Activated T-cell treated with anti-CD3 and anti-CD28 coated beads, Interleukin-2, amount 50 U/mL, for 24 hours (primary cell): Measurements from ENCODE around the gene CLIC5.
A peak's percentile ranks its signal among the peaks of the same experiment; 100 is the strongest.

Experiments
- DNase-seq: peaks from one replicate; pipeline ENCODE4 v3.0.0-alpha.2; 2020
- H3K27ac Mint-ChIP-seq: 2 replicates; pipeline ENCODE4 v1.8.0; 2020; ENCODE audit warnings: mild to moderate bottlenecking, mixed read lengths
- H3K27me3 Mint-ChIP-seq: 2 replicates; pipeline ENCODE4 v1.8.0; 2020; ENCODE audit warnings: mixed read lengths
- H3K36me3 Mint-ChIP-seq: 2 replicates; pipeline ENCODE4 v1.8.0; 2020; ENCODE audit warnings: low read depth, mixed read lengths
- H3K4me1 Mint-ChIP-seq: 2 replicates; pipeline ENCODE4 v1.8.0; 2020; ENCODE audit warnings: low read depth, mixed read lengths
- H3K4me3 Mint-ChIP-seq: 2 replicates; pipeline ENCODE4 v1.8.0; 2020; ENCODE audit warnings: mild to moderate bottlenecking, moderate library complexity, mixed read lengths
- H3K9me3 Mint-ChIP-seq: 2 replicates; pipeline ENCODE4 v1.8.0; 2020; ENCODE audit warnings: mixed read lengths

CLIC5 gene

GRCh38 chr6:45899683-45899946 is 116.0 kb downstream of the CLIC5 start:
- no peaks in the 10 kb centered on the region for H3K27me3 Mint-ChIP-seq
- no peak for DNase-seq
- no peak overlapping the region for H3K27ac Mint-ChIP-seq
- H3K9me3 Mint-ChIP-seq: no peaks in the 10 kb centered on the region
- H3K4me3 Mint-ChIP-seq: no peak overlapping the region
- peaks cover 23% of the 10 kb centered on the region for H3K4me1 Mint-ChIP-seq
- H3K36me3 Mint-ChIP-seq: peaks cover 7% of the 10 kb centered on the region

DNA sequence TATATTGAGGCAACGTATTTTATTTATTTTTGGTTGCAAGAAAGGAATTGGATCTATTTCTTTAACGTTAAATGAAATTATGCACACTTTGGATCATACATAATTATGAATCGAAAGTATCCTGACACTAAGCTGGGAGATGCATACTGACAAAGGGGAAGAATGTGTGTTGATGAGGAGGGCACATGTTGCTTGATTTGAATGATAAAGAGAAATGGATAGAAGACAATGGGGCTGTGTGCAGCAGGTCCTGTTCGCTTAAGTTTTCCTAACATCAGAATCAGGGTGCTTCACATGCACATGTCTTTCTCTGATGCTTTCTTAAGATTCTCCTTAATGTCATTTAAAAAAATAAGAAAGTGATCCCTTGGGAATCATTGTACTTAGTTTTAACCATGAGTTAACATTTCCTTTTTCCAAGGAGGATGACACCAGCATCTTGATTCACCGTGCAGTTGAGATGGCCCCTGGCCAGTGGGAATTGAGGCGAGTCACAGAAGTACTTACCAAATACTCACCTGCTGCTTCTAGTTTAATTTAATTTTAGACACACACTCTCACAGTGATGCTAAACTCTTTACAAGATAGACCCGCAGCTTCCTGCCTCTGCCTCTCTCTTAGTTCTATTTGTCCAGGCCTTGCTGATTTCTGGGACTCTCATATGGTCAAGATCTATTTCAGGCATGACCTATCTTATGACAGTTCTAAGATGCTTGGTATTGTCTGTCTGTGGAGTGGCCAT is 116.5 kb downstream of the CLIC5 start:
- H3K9me3 Mint-ChIP-seq: no peaks in the 10 kb centered on the region
- no peak overlapping the region for H3K4me3 Mint-ChIP-seq

GRCh38 chr6:45896783-45897441 is 118.7 kb downstream of the CLIC5 start:
- no peak for DNase-seq
- Mint-ChIP-seq H3K27me3 (no peaks in the 10 kb centered on the region), H3K4me1 (peaks cover 23% of the 10 kb centered on the region), H3K9me3 (no peaks in the 10 kb centered on the region), H3K36me3 (peaks cover 2% of the 10 kb centered on the region), H3K4me3 (no peak overlapping the region), H3K27ac (peak overlapping the region; percentile 31)

More for the DNA sequence above, 116.5 kb downstream of the CLIC5 start:
- Mint-ChIP-seq H3K27me3 (no peaks in the 10 kb centered on the region), H3K4me1 (peaks cover 23% of the 10 kb centered on the region), H3K36me3 (peaks cover 7% of the 10 kb centered on the region), H3K27ac (no peak overlapping the region)
- no peak for DNase-seq

GRCh38 chr6:45895569-45895968 is 120.1 kb downstream of the CLIC5 start:
- DNase-seq: no peak
- peaks cover 23% of the 10 kb centered on the region for H3K4me1 Mint-ChIP-seq
- no peaks in the 10 kb centered on the region for H3K27me3 Mint-ChIP-seq
- H3K4me3 Mint-ChIP-seq: no peak overlapping the region
- H3K36me3 Mint-ChIP-seq: no peaks in the 10 kb centered on the region
- H3K27ac Mint-ChIP-seq: no peak overlapping the region
- H3K9me3 Mint-ChIP-seq: no peaks in the 10 kb centered on the region

- H3K27ac Mint-ChIP-seq: no peak overlapping the region
- peaks cover 2% of the 10 kb centered on the region for H3K27me3 Mint-ChIP-seq
- H3K36me3 Mint-ChIP-seq: no peaks in the 10 kb centered on the region
- H3K4me1 Mint-ChIP-seq: peaks cover 22% of the 10 kb centered on the region
- DNase-seq: no peak
- no peak overlapping the region for H3K4me3 Mint-ChIP-seq
- H3K9me3 Mint-ChIP-seq: no peaks in the 10 kb centered on the region
Measured at GRCh38 chr6:45892696-45893245, 122.9 kb downstream of the CLIC5 start.

GRCh38 chr6:45892196-45892595 is 123.5 kb downstream of the CLIC5 start:
- Mint-ChIP-seq H3K4me3 (no peak overlapping the region), H3K4me1 (peaks cover 18% of the 10 kb centered on the region), H3K9me3 (no peaks in the 10 kb centered on the region), H3K36me3 (no peaks in the 10 kb centered on the region), H3K27ac (no peak overlapping the region), H3K27me3 (peaks cover 5% of the 10 kb centered on the region)
- DNase-seq: no peak

GRCh38 chr6:45886776-45887175 is 128.9 kb downstream of the CLIC5 start:
- Mint-ChIP-seq H3K27ac (no peak overlapping the region), H3K4me3 (no peak overlapping the region), H3K36me3 (no peaks in the 10 kb centered on the region), H3K4me1 (no peaks in the 10 kb centered on the region), H3K9me3 (no peaks in the 10 kb centered on the region), H3K27me3 (peaks cover 32% of the 10 kb centered on the region)
- no peak for DNase-seq

- Mint-ChIP-seq H3K4me1 (no peaks in the 10 kb centered on the region), H3K27me3 (peaks cover 32% of the 10 kb centered on the region), H3K9me3 (no peaks in the 10 kb centered on the region), H3K36me3 (no peaks in the 10 kb centered on the region), H3K4me3 (no peak overlapping the region), H3K27ac (no peak overlapping the region)
- DNase-seq: no peak
Measured at GRCh38 chr6:45884336-45884735, 131.3 kb downstream of the CLIC5 start.

DNA sequence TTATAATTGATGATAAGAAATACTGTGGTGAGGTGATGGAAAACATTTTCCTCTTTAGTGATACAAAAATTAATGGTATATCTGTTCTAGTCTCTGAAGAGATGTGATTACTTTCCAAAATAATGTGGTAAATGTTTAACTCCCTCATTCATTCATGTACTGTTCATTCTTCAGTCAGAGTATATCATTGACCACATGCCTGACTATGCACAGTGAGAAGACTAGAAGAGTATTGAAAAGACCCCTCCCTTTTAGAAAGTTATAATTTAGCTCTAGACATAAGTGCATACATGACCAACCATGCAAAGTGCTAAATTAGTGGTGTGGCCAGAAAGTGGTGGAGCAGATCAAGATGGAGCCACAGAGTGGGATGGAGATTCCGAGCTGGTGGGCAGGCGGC is 133.0 kb downstream of the CLIC5 start:
- H3K27ac Mint-ChIP-seq: no peak overlapping the region
- no peak for DNase-seq
- H3K4me3 Mint-ChIP-seq: no peak overlapping the region
- H3K9me3 Mint-ChIP-seq: no peaks in the 10 kb centered on the region
- H3K4me1 Mint-ChIP-seq: no peaks in the 10 kb centered on the region
- H3K27me3 Mint-ChIP-seq: peaks cover 29% of the 10 kb centered on the region
- H3K36me3 Mint-ChIP-seq: no peaks in the 10 kb centered on the region

DNA sequence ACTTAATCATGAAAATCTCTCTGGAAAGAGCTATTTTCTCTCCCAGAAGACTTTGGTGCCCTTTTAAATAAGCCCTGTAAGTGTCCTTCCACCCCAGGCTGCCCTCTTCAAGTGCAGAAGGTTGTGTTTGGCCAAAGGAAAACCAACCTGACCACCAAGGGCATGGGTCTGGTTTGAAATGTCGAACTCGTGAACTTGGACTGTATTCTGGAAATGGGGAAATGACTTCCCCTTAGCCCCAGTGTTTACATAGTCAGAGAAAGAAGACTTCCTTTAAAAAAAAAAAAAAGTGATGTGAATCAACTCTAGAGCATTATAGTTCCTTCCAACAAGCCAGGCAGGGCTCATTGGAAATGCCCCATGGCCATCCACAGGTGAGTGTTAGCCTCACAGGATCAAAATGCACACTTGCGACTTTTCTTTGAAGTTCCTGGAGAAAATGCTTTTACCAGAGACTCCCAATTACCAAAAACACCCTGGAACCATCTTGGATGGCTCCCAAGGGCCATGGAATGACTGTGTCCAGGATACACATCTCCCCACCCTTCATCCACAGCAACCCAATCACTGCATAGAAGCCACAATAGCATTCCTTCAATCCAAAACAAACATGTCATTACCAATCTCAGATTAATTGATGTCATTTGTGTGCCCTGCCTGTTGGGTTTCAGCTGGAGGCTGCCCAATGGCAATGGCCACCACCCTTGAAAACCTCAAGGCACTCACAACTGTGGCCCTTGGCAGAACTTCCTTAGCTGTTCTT is 133.8 kb downstream of the CLIC5 start:
- H3K4me1 Mint-ChIP-seq: no peaks in the 10 kb centered on the region
- H3K27me3 Mint-ChIP-seq: peaks cover 27% of the 10 kb centered on the region
- no peak overlapping the region for H3K4me3 Mint-ChIP-seq
- no peak for DNase-seq
- H3K9me3 Mint-ChIP-seq: no peaks in the 10 kb centered on the region
- H3K36me3 Mint-ChIP-seq: no peaks in the 10 kb centered on the region
- H3K27ac Mint-ChIP-seq: no peak overlapping the region

DNA sequence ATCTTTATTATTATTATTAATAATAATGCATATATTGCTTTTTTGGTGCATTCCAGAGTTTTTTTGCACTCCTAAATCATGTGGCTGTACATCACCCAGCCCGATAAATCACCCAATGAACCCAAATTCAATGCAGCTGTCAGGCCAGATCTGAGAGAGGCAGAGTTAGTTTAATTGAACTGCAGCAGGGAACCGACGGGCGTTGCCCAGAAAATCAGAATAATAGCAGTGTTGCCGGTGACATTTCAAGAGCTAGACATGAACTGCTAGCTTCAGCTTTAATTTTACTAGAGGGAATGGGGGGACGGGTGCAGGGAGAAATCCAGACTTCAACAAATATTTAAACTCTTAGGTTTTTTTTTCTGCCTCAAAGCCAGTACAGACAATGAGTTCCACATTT is 135.0 kb downstream of the CLIC5 start:
- Mint-ChIP-seq H3K4me3 (no peak overlapping the region), H3K4me1 (no peaks in the 10 kb centered on the region), H3K9me3 (no peaks in the 10 kb centered on the region), H3K36me3 (no peaks in the 10 kb centered on the region), H3K27me3 (peaks cover 17% of the 10 kb centered on the region), H3K27ac (no peak overlapping the region)
- DNase-seq: no peak

GRCh38 chr6:45880159-45880558 is 135.5 kb downstream of the CLIC5 start:
- Mint-ChIP-seq H3K27me3 (peaks cover 17% of the 10 kb centered on the region), H3K9me3 (no peaks in the 10 kb centered on the region), H3K27ac (no peak overlapping the region), H3K36me3 (no peaks in the 10 kb centered on the region), H3K4me1 (no peaks in the 10 kb centered on the region), H3K4me3 (no peak overlapping the region)
- no peak for DNase-seq

DNA sequence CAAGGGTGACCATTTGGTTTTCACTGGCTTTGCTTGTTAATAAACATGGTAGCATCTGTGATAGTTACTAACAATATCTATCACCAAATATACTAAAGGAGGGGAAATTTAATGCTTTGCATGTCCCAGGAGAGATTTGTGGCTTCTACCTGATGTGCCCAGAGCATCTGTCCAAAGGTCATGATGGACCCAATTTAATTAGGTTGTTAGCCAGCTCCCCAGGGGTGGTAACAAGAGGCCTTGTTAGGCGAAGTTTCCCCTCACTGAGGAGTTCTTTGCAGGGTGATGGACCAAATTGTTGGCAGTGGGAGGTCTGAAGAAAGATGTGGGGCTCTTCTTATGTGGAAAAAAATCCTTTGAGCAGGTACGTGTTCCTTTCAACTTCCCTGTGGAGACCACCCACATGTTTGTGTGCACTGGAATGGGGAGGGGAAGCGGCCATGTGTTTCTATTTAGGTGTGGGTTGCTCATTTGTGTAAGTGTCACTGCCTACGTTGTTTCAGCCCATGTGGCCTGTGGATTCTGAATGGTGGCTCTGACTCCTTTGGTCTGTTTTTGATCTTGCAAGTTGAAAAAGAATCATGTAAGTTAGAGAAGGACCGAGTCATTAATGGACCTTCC is 137.6 kb downstream of the CLIC5 start:
- Mint-ChIP-seq H3K27me3 (peaks cover 16% of the 10 kb centered on the region), H3K36me3 (no peaks in the 10 kb centered on the region)
- no peak for DNase-seq

DNA sequence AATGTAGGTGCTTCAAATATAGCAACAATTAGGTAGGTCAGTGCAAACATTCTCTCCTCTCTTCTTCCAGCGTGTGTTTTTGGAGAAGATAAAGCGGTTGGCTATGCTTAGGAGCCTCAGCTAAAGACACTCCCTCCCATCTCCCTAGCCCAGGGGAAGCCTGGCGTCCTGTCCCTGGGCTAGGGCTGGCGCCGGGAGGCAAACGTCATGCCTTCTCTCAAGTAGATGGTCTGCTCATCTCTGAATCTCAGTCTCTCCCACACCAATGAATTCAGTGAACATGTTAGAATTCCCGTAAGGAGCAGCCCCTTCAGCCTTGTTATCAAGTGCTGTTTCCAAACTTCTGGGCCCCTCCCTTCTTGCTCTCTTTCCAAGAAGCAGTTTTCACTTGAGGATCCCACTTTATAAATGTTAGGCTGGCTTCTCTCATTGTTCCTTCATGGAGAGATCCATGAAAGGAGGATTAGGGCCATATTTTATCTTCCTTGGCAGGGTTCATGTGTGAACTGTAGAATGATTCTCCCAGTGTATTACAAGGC is 142.8 kb downstream of the CLIC5 start:
- Mint-ChIP-seq H3K27ac (no peak overlapping the region), H3K4me3 (no peak overlapping the region), H3K27me3 (peaks cover 18% of the 10 kb centered on the region), H3K4me1 (no peaks in the 10 kb centered on the region), H3K36me3 (no peaks in the 10 kb centered on the region), H3K9me3 (no peaks in the 10 kb centered on the region)
- no peak for DNase-seq

More for the DNA sequence above, 137.6 kb downstream of the CLIC5 start:
- no peak overlapping the region for H3K27ac Mint-ChIP-seq
- H3K4me1 Mint-ChIP-seq: no peaks in the 10 kb centered on the region
- H3K4me3 Mint-ChIP-seq: no peak overlapping the region
- H3K9me3 Mint-ChIP-seq: no peaks in the 10 kb centered on the region
